GM12892 (cell line): ENCODE measurements around the gene LRRC3C.

Experiments used
- POLR2A ChIP-seq: IDR thresholded peaks from 2 replicates; pipeline ENCODE4 v1.6.1; 2011; ENCODE audit warnings: low read depth, low read length, control low read depth
- POLR2AphosphoS5 ChIP-seq: IDR thresholded peaks from 2 replicates; pipeline ENCODE4 v1.6.1; 2011; ENCODE audit warnings: low read depth, low read length, control low read depth

DNA sequence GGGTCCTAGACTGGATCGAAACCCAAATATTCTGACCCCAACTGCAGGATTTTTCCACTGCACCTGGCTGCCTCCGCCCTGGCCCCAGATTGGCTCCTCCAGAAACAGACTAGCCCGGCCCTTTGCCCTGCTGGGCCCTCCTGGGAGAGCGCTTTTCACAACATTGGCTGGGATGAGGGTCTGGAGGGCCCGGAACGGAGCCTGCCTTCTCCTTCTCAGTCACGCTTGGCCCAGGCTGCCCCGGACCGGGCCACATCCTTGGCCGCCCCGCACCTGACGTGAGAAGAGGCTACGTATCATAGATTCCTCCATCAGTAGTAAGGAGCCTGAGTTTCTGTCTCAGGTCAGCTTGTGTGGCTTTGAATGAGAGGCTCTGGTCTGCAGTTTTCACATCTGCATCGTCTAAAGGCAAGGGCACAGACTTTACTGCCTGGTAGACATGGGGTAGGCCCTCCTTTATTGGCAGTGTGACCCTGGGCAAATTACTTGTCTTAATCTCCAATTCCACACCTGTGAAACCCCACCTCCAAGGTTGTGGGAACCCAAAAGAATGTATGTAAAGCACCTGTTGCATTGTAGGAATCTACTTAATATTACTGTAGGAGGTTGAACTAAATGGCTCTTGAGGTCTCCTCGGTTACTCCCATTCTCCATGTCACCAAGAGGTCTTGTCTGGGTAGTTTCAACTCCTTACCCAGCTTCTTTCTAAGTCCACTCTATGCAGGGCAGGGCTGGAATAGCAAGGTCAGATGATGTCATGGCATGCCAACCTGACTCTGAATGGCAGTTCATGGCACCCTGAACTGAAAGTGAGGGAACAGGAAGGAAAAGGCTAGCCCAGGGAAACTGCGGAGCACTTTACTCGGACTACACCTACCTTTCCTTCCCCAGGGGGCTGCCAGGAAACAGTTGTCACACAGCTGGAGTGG, 661 bp downstream of the LRRC3C start:
- TF ChIP-seq POLR2AphosphoS5 (no peak), POLR2A (no peak)
